ENCODE results near the gene ESR1. TPM values are rescaled to one million over a fixed set of nuclear protein-coding genes. Genes with fewer than 3 reads are reported as not detected.

Gene ESR1
- total RNA-seq, 2 donors from 2014 or later = 4.9 TPM

GRCh38 chr6:152107973-152108372 is 300.5 kb downstream of the ESR1 start:
- no peak for ATAC-seq (ENCODE audit: insufficient number of reproducible peaks, low FRiP score, low read depth)

GRCh38 chr6:152110886-152111820 is 303.7 kb downstream of the ESR1 start:
- Histone ChIP-seq H3K4me1 (ENCODE audit: control insufficient read depth in 1 of 2, low read depth in 2 of 2) (peaks cover 13 to 22% of the 10 kb centered on the region in 2 donors), H3K27ac (peak overlapping the region; percentile 57 to 67), H3K36me3 (no peaks in the 10 kb centered on the region), H3K4me3 (peak overlapping the region; percentile 23), H3K27me3 (replicated peaks; ENCODE audit: insufficient read depth) (no peaks in the 10 kb centered on the region), H3K9me3 (no peaks in the 10 kb centered on the region)
- DNase-seq (ENCODE audit: low spot score) (no peak), ATAC-seq (ENCODE audit: insufficient number of reproducible peaks, low FRiP score, low read depth) (peak; percentile 31)
- no peak for TF ChIP-seq CTCF (IDR thresholded peaks at IDR 0.05)

More at GRCh38 chr6:152107973-152108372, 300.5 kb downstream of the ESR1 start:
- Histone ChIP-seq H3K36me3 (no peaks in the 10 kb centered on the region), H3K9me3 (no peaks in the 10 kb centered on the region), H3K27ac (no peak overlapping the region), H3K4me1 (ENCODE audit: control insufficient read depth in 1 of 2, low read depth in 2 of 2) (peaks cover 13 to 22% of the 10 kb centered on the region in 2 donors), H3K4me3 (no peak overlapping the region), H3K27me3 (replicated peaks; ENCODE audit: insufficient read depth) (no peaks in the 10 kb centered on the region)
- TF ChIP-seq CTCF (IDR thresholded peaks at IDR 0.05) = no peak
- no peak for DNase-seq (ENCODE audit: low spot score)

GRCh38 chr6:152112491-152113261 is 305.2 kb downstream of the ESR1 start:
- Histone ChIP-seq H3K27me3 (replicated peaks; ENCODE audit: insufficient read depth) (no peaks in the 10 kb centered on the region), H3K4me1 (ENCODE audit: control insufficient read depth in 1 of 2, low read depth in 2 of 2) (peaks cover 15 to 31% of the 10 kb centered on the region in 2 donors), H3K9me3 (no peaks in the 10 kb centered on the region), H3K4me3 (peak overlapping the region; percentile 41), H3K36me3 (no peaks in the 10 kb centered on the region), H3K27ac (peak overlapping the region; percentile 16 to 19)
- DNase-seq (ENCODE audit: low spot score) (no peak), ATAC-seq (ENCODE audit: insufficient number of reproducible peaks, low FRiP score, low read depth) (no peak)
- no peak for TF ChIP-seq CTCF (IDR thresholded peaks at IDR 0.05)

GRCh38 chr6:152117156-152118133 is 310.0 kb downstream of the ESR1 start:
- ATAC-seq (ENCODE audit: insufficient number of reproducible peaks, low FRiP score, low read depth) (no peak), DNase-seq (ENCODE audit: low spot score) (no peak)
- Histone ChIP-seq H3K4me3 (no peak overlapping the region), H3K9me3 (no peaks in the 10 kb centered on the region), H3K36me3 (peaks cover 26% of the 10 kb centered on the region), H3K4me1 (ENCODE audit: control insufficient read depth in 1 of 2, low read depth in 2 of 2) (peaks cover 7 to 22% of the 10 kb centered on the region in 2 donors), H3K27me3 (replicated peaks; ENCODE audit: insufficient read depth) (no peaks in the 10 kb centered on the region), H3K27ac (no peak overlapping the region)
- TF ChIP-seq CTCF (IDR thresholded peaks at IDR 0.05) = no peak
